DMS153 (cell line): ENCODE results near the gene TSPAN17.

Experiments
- DNase-seq: peaks from one replicate; lab custom pipeline; 2025; lab: John Stamatoyannopoulos, UW

TSPAN17 gene

GRCh38 chr5:176660530-176660859, 13.2 kb downstream of the TSPAN17 start:
- no peak for DNase-seq

DNA sequence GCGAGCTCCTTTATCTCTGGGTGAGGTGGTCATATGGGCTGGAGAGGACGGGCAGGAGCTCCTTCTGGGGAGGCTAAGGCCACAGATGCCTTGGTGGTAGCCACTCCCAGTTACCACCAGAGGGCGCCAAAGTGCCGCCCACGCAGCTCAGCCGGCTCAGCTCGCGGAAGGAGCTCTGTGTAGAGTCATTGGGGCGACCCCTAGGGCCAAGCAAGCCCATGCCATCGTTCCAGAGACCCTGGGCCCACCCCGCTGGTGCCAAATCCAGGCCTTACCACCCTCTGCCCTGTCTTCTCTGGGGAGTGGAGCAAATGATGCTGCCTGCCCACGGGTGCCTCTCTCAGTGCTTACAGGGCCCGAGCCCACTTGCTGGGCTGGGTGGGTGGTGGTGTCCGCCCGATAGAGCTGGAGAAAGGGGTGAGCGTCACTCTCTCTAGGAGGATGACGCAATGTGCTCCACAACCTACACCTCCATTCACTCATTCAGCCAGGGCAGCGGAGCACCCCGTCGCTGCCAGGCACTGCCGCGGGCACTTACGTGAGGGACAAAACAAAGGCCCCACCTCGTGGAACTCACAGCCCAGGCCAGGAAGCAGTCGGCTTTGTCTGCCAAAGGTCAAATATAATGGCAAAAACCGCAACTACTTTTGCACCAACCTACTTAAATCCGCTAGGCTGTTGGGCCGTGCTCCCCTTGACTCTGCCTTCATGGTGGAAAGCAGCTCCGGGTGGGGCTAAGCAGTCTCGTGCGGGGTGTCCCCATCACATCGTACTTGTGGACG, 13.8 kb downstream of the TSPAN17 start:
- peak; percentile 46 for DNase-seq

DNA sequence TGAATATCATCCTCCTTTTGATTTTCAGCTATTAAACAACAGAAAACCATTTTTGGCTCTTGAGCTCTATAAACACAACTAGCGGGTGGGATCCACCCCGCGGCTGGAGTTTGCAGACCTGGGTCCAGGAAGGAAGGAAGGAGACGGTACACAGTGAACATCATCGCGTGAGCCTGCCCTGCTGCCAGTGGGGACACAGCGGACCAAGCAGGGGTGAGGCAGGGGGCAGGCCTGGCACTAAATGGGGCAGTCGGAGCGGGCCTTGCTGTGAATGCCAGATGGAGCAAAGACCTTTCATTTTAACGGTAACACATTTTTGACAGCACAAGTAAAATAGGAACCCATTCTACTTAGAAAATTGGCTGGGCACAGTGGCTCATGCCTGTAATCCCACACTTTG, 14.4 kb downstream of the TSPAN17 start:
- DNase-seq = no peak

DNA sequence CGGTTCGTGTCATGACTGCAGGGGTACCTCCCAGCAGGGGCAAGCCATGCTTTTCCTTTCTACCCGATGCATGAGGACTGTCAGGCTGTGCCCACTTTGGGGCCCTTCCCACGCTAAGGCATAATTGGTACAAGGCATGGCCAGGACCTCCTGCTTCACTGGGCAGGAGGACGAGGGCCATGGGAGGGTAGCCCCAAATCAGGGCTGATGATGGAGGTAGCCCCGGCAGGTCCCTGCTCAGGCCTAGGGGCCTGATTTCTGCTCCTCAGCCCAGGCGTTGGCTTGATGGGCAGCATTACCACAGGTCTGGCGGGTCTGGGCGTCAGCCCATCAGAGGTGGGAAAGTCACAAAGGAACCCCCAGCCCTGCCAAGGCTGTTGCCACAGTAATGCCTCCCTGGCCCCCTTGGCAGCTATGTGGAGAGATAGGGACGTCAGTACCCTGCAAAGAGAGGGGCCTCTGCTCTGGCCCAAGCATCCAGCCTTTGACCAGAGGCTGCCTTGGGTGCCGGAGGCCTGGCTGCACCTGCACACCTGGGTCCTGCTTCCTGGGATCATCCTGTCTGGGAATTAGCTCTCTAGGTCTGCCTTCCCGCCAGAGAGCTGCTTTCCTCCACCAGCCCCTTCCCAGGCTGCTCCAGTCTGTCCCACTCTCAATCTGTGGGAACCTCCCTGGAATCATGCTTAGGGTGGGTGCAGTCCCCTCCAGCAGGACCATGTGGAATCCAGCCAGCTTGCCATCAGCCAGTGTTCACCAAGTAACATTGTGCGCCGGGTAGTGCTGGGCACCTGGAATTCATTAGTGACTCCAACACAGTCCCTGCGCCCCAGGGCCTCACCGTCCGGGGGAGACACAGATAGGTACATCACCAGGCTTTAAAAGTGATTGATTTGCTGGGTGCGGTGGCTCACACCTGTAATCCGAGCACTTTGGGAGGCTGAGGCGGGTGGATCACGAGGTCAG, 15.4 kb downstream of the TSPAN17 start:
- DNase-seq = no peak

DNA sequence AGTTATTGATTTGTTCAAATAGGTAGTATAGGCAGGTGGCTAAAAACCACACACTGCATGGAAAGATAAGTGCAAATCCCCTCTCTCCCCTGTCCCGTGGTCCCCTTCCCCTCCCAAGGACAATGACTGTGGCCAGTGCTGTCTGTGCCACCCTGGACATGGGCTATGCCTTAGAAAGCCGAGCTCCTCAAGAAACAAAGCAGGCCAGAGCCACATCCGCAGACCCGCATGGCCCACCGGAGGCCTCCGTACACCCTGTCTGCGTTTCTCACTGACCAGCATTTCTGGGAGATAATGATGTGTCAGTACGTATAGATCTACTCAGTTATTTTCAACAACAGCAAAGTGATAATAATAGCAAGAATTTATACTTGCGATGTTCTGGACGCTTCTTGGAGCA, 16.3 kb downstream of the TSPAN17 start:
- DNase-seq = no peak

DNA sequence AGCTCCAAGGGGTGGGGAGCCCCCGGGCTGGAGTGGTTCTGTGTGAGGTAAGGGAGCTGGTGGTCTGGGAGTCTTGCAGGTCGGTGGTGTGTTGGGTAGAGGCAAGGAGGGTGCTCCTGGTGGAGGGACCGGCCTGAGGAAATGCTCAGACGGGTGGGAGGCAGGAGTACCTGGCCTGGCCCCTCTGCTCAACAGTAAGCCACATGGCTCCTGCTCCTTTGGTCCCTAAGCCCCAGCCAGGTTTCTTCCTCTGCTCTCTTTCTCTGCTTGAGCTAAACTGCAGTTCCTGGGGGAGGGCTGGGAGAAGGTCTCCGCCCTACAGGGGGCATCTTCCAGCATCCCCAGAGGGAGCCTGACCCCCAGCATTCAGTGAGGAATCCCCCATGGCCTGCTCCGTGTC, 17.2 kb downstream of the TSPAN17 start:
- DNase-seq = no peak

- DNase-seq = no peak
Measured at GRCh38 chr5:176664886-176665285, 17.6 kb downstream of the TSPAN17 start.

- DNase-seq = no peak
Measured at GRCh38 chr5:176665517-176665916, 18.2 kb downstream of the TSPAN17 start.

GRCh38 chr5:176667637-176668036, 20.4 kb downstream of the TSPAN17 start:
- DNase-seq = no peak

- no peak for DNase-seq
Measured at GRCh38 chr5:176670449-176670848, 23.2 kb downstream of the TSPAN17 start.

GRCh38 chr5:176671399-176671798, 24.1 kb downstream of the TSPAN17 start:
- DNase-seq = no peak

DNA sequence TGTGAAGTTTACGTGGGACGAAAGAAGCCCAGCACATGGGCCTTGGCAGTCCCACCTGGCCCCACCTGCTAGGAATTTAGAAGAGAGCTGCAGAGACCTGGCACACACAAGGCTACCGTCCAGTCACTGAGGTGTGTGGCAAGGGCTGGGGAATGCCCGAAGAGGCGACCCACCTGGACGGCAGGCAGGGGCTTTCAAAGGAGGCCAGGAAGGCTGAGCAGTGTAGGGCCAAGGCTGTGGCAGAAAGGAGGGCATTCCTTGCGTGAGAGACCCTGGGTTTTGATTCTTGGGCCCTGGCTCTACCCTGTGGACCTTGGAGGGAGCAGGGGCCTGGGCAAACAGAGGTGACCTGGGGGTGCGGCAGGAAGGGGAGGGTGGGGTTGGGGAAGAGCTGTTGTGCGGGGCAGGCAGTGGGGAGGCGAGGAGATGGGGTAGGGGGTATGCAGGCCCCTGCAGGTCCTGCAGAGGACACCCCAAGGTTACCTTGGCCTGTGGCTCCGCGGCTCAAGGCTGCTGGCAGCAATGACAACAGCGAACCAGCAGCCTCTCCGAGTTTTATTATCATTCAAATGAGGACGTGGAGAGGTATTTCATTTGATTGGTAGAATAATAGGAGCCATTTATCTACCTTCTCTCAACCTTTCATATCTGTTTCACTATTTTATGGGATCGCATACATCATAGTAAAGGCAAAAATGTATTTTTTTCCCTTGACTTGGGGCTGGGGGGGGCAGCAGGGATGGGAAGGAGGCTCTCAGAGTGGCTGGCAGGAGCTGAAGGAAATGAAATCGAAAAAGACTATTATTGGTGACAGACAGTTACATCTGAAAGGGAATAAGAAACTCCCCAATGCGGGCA, 24.8 kb downstream of the TSPAN17 start:
- no peak for DNase-seq

DNA sequence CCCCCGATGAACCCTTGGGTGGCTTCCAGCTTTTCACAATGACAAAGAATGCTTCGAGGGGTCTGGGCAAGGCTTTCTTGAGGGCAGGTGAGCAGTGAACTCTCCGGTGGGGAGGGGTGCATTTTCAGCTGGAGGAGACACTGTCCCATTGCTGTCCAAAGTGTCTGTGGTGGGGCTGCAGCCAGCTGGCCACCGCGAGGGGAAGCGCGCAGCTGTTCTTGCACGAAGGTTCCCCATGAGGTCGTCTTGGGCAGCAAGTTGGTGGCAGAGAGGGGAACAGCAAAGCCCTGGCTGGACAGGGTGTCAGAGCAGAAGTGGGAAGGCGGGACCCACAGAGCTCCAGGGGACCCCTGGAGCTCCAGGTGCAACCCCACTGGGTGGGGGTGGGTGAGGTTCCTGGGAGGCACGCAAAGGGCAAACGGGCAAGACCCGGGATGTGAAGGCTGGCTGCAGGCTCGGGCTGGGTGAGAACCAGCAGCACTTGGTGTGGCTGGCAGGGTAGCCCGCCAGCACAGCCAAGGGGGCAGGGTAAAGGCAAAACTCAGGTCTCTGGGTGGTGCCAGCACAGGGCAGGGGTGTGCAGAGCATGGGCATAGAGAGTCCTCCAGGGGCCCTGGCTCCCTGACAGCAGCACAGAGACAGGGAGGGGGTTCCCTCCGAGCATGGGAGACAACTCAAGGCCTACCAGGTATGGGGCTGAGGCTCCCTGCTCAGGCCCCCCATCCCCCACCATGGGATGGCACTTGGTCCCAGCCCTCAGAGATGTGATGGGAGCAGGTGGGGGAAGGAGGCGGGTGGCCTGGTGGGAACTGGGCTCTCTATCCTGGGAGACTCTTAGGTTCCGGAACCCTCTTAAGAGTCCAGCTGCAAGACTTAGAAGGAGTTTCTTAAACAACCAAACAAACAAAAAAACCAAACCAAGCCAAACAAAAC, 26.6 kb downstream of the TSPAN17 start:
- no peak for DNase-seq

- no peak for DNase-seq
Measured at GRCh38 chr5:176674799-176675198, 27.5 kb downstream of the TSPAN17 start.

DNA sequence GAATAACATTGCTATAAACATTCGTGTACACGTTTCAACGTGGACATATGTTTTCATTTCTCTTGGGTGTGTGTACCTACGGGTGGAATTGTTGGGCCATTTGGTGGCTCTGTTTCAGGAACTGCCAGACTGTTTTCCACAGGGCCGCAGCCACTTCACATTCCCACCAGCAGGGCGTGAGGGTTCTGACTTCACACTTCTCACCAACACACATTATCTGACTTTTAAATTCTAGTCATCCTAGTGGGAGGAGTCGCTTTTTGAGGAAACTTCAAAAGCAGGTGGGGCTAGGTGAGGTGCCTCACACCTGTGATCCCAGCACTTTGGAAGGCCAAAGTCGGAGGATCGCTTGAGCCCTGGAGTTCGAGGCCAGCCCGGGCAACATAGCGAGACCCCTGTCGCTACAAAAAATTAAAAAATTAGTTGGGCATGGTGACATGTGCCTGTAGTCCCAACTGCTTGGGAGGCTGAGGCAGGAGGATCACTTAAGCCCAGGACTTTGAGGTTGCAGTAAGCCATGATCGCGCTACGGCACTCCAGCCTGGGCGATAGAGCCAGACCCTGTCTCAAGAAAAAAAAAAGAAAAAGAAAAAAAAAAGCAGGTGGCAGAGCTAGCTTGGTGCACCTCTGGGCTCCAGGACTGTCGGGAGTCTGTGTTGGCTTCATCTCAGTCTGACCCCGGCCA, 28.5 kb downstream of the TSPAN17 start:
- DNase-seq = no peak

DNA sequence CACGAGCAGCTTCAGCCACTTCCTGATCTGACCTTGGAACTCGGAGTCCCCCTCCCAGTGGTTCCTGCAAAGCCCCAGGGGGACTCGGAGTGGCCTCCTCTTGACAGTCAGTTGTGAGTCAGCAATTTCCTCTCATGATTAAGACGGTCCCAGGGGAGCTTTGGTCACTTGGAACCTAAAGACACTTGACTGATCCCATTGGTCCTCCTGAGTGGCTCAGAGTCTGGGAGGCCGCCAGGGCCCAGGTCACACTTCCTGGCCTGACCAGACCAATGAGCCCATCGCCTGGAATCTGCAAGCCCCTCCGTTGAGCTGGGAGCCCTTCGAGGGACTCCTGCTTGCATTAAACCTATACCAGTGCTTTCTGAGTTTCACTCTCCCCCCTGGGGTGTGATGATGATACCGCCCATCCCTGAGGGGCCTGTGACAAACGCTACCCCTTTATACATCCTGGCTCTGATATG, 29.1 kb downstream of the TSPAN17 start:
- no peak for DNase-seq

DNA sequence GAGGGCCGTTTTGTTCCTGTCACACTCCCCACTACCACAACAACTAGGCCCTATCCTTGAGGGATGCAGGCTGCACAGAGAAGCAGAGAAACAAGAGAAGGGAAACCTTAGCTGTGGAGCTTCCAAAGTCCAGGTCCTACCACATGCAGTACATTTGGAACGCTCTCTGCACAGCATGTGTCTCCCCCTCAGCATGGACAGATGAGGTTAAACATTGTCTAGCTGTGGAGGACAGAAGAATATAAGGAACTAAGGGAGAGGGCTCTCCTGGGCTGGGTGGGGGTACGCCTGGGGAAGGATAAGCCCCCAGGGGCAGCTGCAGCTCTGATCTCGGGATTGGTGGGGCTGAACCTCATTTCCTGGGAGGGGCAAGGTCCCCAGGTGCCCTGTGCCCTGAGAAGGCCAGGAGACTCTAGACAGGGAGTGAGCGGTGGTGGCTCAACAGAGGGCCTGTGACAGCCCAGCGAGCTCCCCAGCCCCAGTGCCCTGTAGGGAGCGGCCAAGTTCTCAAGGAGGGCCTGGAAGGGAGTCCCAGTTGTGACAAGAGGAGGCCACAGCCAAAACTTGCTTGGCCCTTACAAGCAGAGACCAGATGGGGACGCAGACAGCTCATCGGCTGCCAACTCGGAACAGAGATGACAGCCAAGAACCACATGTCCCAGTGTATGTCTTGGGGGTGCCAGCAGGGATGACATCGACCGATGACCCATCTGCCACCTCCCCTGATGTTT, 30.1 kb downstream of the TSPAN17 start:
- DNase-seq = no peak

GRCh38 chr5:176678584-176678983, 31.3 kb downstream of the TSPAN17 start:
- no peak for DNase-seq

DNA sequence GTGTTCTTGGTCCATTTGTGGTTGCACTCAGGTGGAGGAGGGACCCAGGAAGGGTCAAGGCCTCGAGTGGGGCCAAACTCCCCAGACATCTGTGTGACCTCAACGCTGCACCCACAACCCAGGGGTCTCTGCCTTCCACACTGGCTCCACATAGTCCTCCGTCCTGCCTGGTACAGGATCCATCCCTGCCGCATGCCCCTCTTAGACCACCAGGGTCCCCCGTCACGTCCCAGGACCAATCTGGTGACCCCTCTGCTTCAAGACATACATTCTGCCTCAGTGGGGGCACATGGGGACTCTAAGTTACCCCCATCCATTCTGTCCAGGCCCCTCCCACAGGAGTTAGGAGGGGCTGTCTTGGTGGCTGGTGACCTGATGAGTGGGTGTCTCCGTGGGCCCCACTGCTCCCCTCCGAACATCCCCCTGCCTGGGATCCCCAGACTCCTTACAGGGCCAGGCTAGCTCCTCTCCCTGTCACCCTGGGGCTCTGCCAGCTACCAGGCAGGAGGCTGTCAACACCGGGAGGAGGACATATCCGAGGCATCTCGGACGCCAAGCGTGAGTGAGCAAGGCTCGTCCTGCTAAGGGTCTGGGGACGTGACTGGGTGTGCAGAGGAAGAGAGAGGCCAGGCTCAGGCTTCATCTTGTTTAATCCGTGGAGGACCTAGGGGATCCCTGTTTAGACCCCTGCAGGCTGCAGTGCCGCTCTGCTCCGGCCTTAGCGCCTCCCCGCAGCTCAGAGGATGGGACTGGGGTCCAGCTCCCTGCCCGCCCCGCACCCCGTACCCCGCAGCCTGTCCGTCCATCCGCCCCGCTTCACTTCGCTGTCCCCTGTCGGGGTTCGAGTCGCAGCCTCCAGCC, 32.3 kb downstream of the TSPAN17 start:
- DNase-seq = no peak
